ENCODE measurements around the gene CASQ1.

The CASQ1 gene

DNA sequence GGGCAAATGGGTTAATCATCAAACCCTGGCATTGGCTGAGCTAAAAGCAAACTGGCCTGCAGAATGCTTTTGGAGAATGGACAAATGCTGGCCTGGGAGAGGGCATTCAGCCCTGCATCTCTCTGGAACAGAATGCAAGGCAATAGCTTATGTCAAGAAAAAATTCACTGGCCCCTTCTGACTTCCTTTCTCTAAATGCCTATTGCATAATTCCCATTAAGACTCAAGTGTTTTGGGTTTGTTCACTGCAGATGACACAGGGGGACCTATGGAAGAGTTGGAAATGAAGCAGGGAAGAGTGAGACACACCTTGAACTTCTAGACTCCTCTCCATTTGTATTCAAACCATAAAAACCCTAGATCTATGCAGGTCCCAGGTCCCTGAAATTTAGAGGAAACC lies 30.7 kb downstream of the CASQ1 start:
- peaks cover 49 to 99% (median 74%) of the 10 kb centered on the region in 4 experiments for H3K36me3 ChIP-seq (ENCODE audit: control insufficient read depth in 4 of 4, insufficient read depth in 4 of 4, low read length in 3 of 4)
- ChIA-PET CTCF (interaction anchor here (0.9 to 5.2 kb wide), 8 partner anchors 8 to 120 kb away, joined by 5 to 51 read pairs (median 14); partner anchors contain the start of genes CASQ1 and PEA15), POLR2A (no interaction called here)

GRCh38 chr1:160222546-160222945 lies 32.2 kb downstream of the CASQ1 start:
- ChIA-PET CTCF (interaction anchor here (1.6 to 2.2 kb wide), 2 partner anchors 13 to 29 kb away, joined by 6 to 10 read pairs; no protein-coding TSS in a partner anchor), POLR2A (no interaction called here)

More for the DNA sequence above, 30.7 kb downstream of the CASQ1 start:
- H3K27me3 ChIP-seq (replicated peaks in 2 of 5; ENCODE audit: control insufficient read depth in 4 of 5, insufficient read depth in 5 of 5, low read length in 4 of 5), result no peaks in the 10 kb centered on the region
- H3K4me1 ChIP-seq (ENCODE audit: control extremely low read depth in 1 of 4, control insufficient read depth in 4 of 4, insufficient read depth in 4 of 4, low read length in 3 of 4), result no peaks in the 10 kb centered on the region
- no peaks in the 10 kb centered on the region for H3K9me3 ChIP-seq (ENCODE audit: control extremely low read depth in 1 of 5, control insufficient read depth in 4 of 5, insufficient read depth in 2 of 5, low read depth in 1 of 5, low read length in 4 of 5)
- no peak for DNase-seq
- no peak overlapping the region for H3K4me3 ChIP-seq (ENCODE audit: control insufficient read depth in 1 of 7, extremely low read depth in 1 of 7, insufficient read depth in 4 of 7, low read depth in 2 of 7, low read length in 6 of 7)
- H3K27ac ChIP-seq (ENCODE audit: insufficient read depth in 1 of 2, low read depth in 1 of 2, low read length in 2 of 2, poor library complexity in 1 of 2, severe bottlenecking in 2 of 2), result no peak overlapping the region

DNA sequence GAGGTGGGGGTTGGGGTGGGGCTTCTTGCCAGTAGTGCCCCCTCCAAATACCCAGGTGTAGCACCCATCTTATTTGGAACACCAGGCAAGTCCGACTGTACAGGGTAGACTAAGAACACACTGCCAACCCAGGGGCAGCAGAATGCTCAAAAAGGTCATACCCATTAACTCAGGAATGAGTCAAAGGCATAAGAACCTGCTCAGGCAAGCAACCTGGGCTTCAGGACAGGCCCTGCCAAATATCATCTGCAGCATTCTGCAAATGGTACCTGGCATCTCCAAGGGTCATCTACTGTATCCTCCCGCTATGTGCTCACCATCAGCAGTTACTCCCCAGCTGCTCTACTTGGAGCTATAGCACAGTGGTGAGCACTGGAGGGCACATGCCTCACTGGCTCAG lies 34.2 kb downstream of the CASQ1 start:
- ChIA-PET POLR2A (no interaction called here), CTCF (interaction anchor here (1.8 kb wide), 1 partner anchor 34 kb away, joined by 4 read pairs; no protein-coding TSS in a partner anchor)
- no peaks in the 10 kb centered on the region for H3K9me3 ChIP-seq (ENCODE audit: control extremely low read depth in 1 of 5, control insufficient read depth in 4 of 5, insufficient read depth in 2 of 5, low read depth in 1 of 5, low read length in 4 of 5)
- no peak for DNase-seq
- H3K36me3 ChIP-seq (ENCODE audit: control insufficient read depth in 4 of 4, insufficient read depth in 4 of 4, low read length in 3 of 4), result peaks cover 35 to 98% (median 73%) of the 10 kb centered on the region in 4 experiments
- H3K27ac ChIP-seq (ENCODE audit: insufficient read depth in 1 of 2, low read depth in 1 of 2, low read length in 2 of 2, poor library complexity in 1 of 2, severe bottlenecking in 2 of 2), result no peak overlapping the region
- no peaks in the 10 kb centered on the region for H3K4me1 ChIP-seq (ENCODE audit: control extremely low read depth in 1 of 4, control insufficient read depth in 4 of 4, insufficient read depth in 4 of 4, low read length in 3 of 4)
- H3K27me3 ChIP-seq (replicated peaks in 2 of 5; ENCODE audit: control insufficient read depth in 4 of 5, insufficient read depth in 5 of 5, low read length in 4 of 5), result no peaks in the 10 kb centered on the region
- 100% methylated on average over 2 of the region's 2 CpGs for WGBS (ENCODE audit: insufficient coverage)
- no peak overlapping the region for H3K4me3 ChIP-seq (ENCODE audit: control insufficient read depth in 1 of 7, extremely low read depth in 1 of 7, insufficient read depth in 4 of 7, low read depth in 2 of 7, low read length in 6 of 7)

More at GRCh38 chr1:160222546-160222945, 32.2 kb downstream of the CASQ1 start:
- no peaks in the 10 kb centered on the region for H3K27me3 ChIP-seq (replicated peaks in 2 of 5; ENCODE audit: control insufficient read depth in 4 of 5, insufficient read depth in 5 of 5, low read length in 4 of 5)
- no peak for DNase-seq
- H3K4me1 ChIP-seq (ENCODE audit: control extremely low read depth in 1 of 4, control insufficient read depth in 4 of 4, insufficient read depth in 4 of 4, low read length in 3 of 4), result no peaks in the 10 kb centered on the region
- 83% methylated on average over 1 of the region's 3 CpGs for WGBS (ENCODE audit: insufficient coverage)
- no peaks in the 10 kb centered on the region for H3K9me3 ChIP-seq (ENCODE audit: control extremely low read depth in 1 of 5, control insufficient read depth in 4 of 5, insufficient read depth in 2 of 5, low read depth in 1 of 5, low read length in 4 of 5)
- H3K4me3 ChIP-seq (ENCODE audit: control insufficient read depth in 1 of 7, extremely low read depth in 1 of 7, insufficient read depth in 4 of 7, low read depth in 2 of 7, low read length in 6 of 7), result no peak overlapping the region
- H3K36me3 ChIP-seq (ENCODE audit: control insufficient read depth in 4 of 4, insufficient read depth in 4 of 4, low read length in 3 of 4), result peaks cover 44 to 100% (median 76%) of the 10 kb centered on the region in 4 experiments
- no peak overlapping the region for H3K27ac ChIP-seq (ENCODE audit: insufficient read depth in 1 of 2, low read depth in 1 of 2, low read length in 2 of 2, poor library complexity in 1 of 2, severe bottlenecking in 2 of 2)

GRCh38 chr1:160225345-160225744 lies 35.0 kb downstream of the CASQ1 start:
- DNase-seq, result no peak
- Histone ChIP-seq H3K27ac (ENCODE audit: insufficient read depth in 1 of 2, low read depth in 1 of 2, low read length in 2 of 2, poor library complexity in 1 of 2, severe bottlenecking in 2 of 2) (no peak overlapping the region), H3K9me3 (ENCODE audit: control extremely low read depth in 1 of 5, control insufficient read depth in 4 of 5, insufficient read depth in 2 of 5, low read depth in 1 of 5, low read length in 4 of 5) (no peaks in the 10 kb centered on the region), H3K4me1 (ENCODE audit: control extremely low read depth in 1 of 4, control insufficient read depth in 4 of 4, insufficient read depth in 4 of 4, low read length in 3 of 4) (no peaks in the 10 kb centered on the region), H3K4me3 (ENCODE audit: control insufficient read depth in 1 of 7, extremely low read depth in 1 of 7, insufficient read depth in 4 of 7, low read depth in 2 of 7, low read length in 6 of 7) (no peak overlapping the region), H3K27me3 (replicated peaks in 2 of 5; ENCODE audit: control insufficient read depth in 4 of 5, insufficient read depth in 5 of 5, low read length in 4 of 5) (no peaks in the 10 kb centered on the region), H3K36me3 (ENCODE audit: control insufficient read depth in 4 of 4, insufficient read depth in 4 of 4, low read length in 3 of 4) (peaks cover 31 to 98% (median 70%) of the 10 kb centered on the region in 4 experiments)
- WGBS (ENCODE audit: insufficient coverage), result 100% methylated on average over 1 of the region's 2 CpGs
- POLR2A ChIA-PET, result no interaction called here
- CTCF ChIA-PET, result interaction anchor here (1.0 to 1.8 kb wide), 2 partner anchors 13 to 34 kb away, joined by 3 to 4 read pairs; no protein-coding TSS in a partner anchor

GRCh38 chr1:160226623-160227022 lies 36.2 kb downstream of the CASQ1 start:
- no peaks in the 10 kb centered on the region for H3K4me1 ChIP-seq (ENCODE audit: control extremely low read depth in 1 of 4, control insufficient read depth in 4 of 4, insufficient read depth in 4 of 4, low read length in 3 of 4)
- peaks cover 27 to 98% (median 67%) of the 10 kb centered on the region in 4 experiments for H3K36me3 ChIP-seq (ENCODE audit: control insufficient read depth in 4 of 4, insufficient read depth in 4 of 4, low read length in 3 of 4)
- no CpG with 5 or more reads among the region's 2 CpGs for WGBS (ENCODE audit: insufficient coverage)
- DNase-seq, result no peak
- POLR2A ChIA-PET, result no interaction called here
- no peak overlapping the region for H3K4me3 ChIP-seq (ENCODE audit: control insufficient read depth in 1 of 7, extremely low read depth in 1 of 7, insufficient read depth in 4 of 7, low read depth in 2 of 7, low read length in 6 of 7)
- no peaks in the 10 kb centered on the region for H3K9me3 ChIP-seq (ENCODE audit: control extremely low read depth in 1 of 5, control insufficient read depth in 4 of 5, insufficient read depth in 2 of 5, low read depth in 1 of 5, low read length in 4 of 5)
- no peaks in the 10 kb centered on the region for H3K27me3 ChIP-seq (replicated peaks in 2 of 5; ENCODE audit: control insufficient read depth in 4 of 5, insufficient read depth in 5 of 5, low read length in 4 of 5)
- H3K27ac ChIP-seq (ENCODE audit: insufficient read depth in 1 of 2, low read depth in 1 of 2, low read length in 2 of 2, poor library complexity in 1 of 2, severe bottlenecking in 2 of 2), result no peak overlapping the region
- CTCF ChIA-PET, result interaction anchor here (0.9 to 3.5 kb wide), 4 partner anchors 14 to 37 kb away, joined by 3 to 11 read pairs (median 6); no protein-coding TSS in a partner anchor

- 100% methylated on average over 4 of the region's 4 CpGs for WGBS (ENCODE audit: insufficient coverage)
- Histone ChIP-seq H3K27ac (ENCODE audit: insufficient read depth in 1 of 2, low read depth in 1 of 2, low read length in 2 of 2, poor library complexity in 1 of 2, severe bottlenecking in 2 of 2) (no peak overlapping the region), H3K36me3 (ENCODE audit: control insufficient read depth in 4 of 4, insufficient read depth in 4 of 4, low read length in 3 of 4) (peaks cover 29 to 99% (median 66%) of the 10 kb centered on the region in 4 experiments), H3K4me3 (ENCODE audit: control insufficient read depth in 1 of 7, extremely low read depth in 1 of 7, insufficient read depth in 4 of 7, low read depth in 2 of 7, low read length in 6 of 7) (no peak overlapping the region), H3K9me3 (ENCODE audit: control extremely low read depth in 1 of 5, control insufficient read depth in 4 of 5, insufficient read depth in 2 of 5, low read depth in 1 of 5, low read length in 4 of 5) (no peaks in the 10 kb centered on the region), H3K4me1 (ENCODE audit: control extremely low read depth in 1 of 4, control insufficient read depth in 4 of 4, insufficient read depth in 4 of 4, low read length in 3 of 4) (no peaks in the 10 kb centered on the region), H3K27me3 (replicated peaks in 2 of 5; ENCODE audit: control insufficient read depth in 4 of 5, insufficient read depth in 5 of 5, low read length in 4 of 5) (no peaks in the 10 kb centered on the region)
- DNase-seq, result no peak
- ChIA-PET CTCF (interaction anchor here (0.9 to 3.5 kb wide), 6 partner anchors 9 to 125 kb away, joined by 3 to 11 read pairs (median 4); no protein-coding TSS in a partner anchor), POLR2A (no interaction called here)
Observed at GRCh38 chr1:160227034-160227433, 36.7 kb downstream of the CASQ1 start.

DNA sequence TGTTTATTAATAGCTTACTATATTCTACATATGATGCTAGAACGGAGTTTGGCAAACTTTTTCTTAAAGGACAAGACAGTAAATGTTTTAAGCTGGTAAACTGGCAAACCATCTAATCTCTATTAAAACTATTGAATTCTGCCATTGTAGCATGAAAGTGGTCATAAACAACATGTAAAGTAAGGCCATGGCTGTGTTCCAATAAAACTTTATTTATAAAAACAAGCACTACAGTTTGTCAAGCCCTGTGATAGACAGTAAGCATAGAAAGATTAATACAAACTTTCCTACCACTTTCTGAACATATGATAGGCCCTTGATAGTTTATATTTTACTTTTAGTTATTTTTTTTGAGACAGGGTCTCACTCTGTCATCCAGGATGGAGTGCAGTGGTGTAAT lies 37.2 kb downstream of the CASQ1 start:
- Histone ChIP-seq H3K4me3 (ENCODE audit: control insufficient read depth in 1 of 7, extremely low read depth in 1 of 7, insufficient read depth in 4 of 7, low read depth in 2 of 7, low read length in 6 of 7) (no peak overlapping the region), H3K27ac (ENCODE audit: insufficient read depth in 1 of 2, low read depth in 1 of 2, low read length in 2 of 2, poor library complexity in 1 of 2, severe bottlenecking in 2 of 2) (no peak overlapping the region), H3K9me3 (ENCODE audit: control extremely low read depth in 1 of 5, control insufficient read depth in 4 of 5, insufficient read depth in 2 of 5, low read depth in 1 of 5, low read length in 4 of 5) (no peaks in the 10 kb centered on the region), H3K27me3 (replicated peaks in 2 of 5; ENCODE audit: control insufficient read depth in 4 of 5, insufficient read depth in 5 of 5, low read length in 4 of 5) (no peaks in the 10 kb centered on the region), H3K4me1 (ENCODE audit: control extremely low read depth in 1 of 4, control insufficient read depth in 4 of 4, insufficient read depth in 4 of 4, low read length in 3 of 4) (no peaks in the 10 kb centered on the region), H3K36me3 (ENCODE audit: control insufficient read depth in 4 of 4, insufficient read depth in 4 of 4, low read length in 3 of 4) (peaks cover 25 to 94% (median 64%) of the 10 kb centered on the region in 4 experiments)
- ChIA-PET CTCF (interaction anchor here (0.6 to 3.5 kb wide), 8 partner anchors 8 to 126 kb away, joined by 3 to 11 read pairs (median 3); no protein-coding TSS in a partner anchor), POLR2A (no interaction called here)
- WGBS (ENCODE audit: insufficient coverage), result no CpG with 5 or more reads among the region's 1 CpG
- DNase-seq, result no peak
